Brain microvascular endothelial cell (primary cell): ENCODE data around the gene NRXN3.
A peak's percentile ranks its signal among the peaks of the same experiment; 100 is the strongest.

Source experiments
- DNase-seq: peaks from one replicate; pipeline ENCODE4 v3.0.0-alpha.2; 2020
- H3K27ac ChIP-seq: fragments of 250-450 bp; sonication (Bioruptor Pico); 2 replicates; pipeline ENCODE4 v1.5.1; 2020; ENCODE audit warnings: mild to moderate bottlenecking, moderate library complexity
- H3K27me3 ChIP-seq: fragments of 250-450 bp; sonication (Bioruptor Pico); replicated peaks from 2 replicates; pipeline ENCODE4 v1.5.1; 2020; ENCODE audit warnings: mild to moderate bottlenecking
- H3K36me3 ChIP-seq: fragments of 250-450 bp; sonication (Bioruptor Pico); replicated peaks from 2 replicates; pipeline ENCODE4 v1.5.1; 2020; ENCODE audit warnings: mild to moderate bottlenecking
- H3K4me3 ChIP-seq: 2 replicates; pipeline ENCODE4 v1.5.1; 2011; ENCODE audit warnings: low read depth, mild to moderate bottlenecking, control low read depth, low read length, moderate library complexity
- in situ Hi-C: cut with HindIII; loops from 2 replicates; pipeline ENCODE4 v1.10.0; 2017; ENCODE audit warnings: low sequenced_read_pairs, low pct_ligation_motif_present
- TF ChIP-seq, protein P1 (sequence below): IDR thresholded peaks from 2 replicates; pipeline ENCODE4 v1.5.1; 2011; ENCODE audit warnings: low read depth, mild to moderate bottlenecking, moderate library complexity, low read length, control low read depth, inconsistent platforms; ENCODE audit errors: missing control alignments

The NRXN3 gene

DNA sequence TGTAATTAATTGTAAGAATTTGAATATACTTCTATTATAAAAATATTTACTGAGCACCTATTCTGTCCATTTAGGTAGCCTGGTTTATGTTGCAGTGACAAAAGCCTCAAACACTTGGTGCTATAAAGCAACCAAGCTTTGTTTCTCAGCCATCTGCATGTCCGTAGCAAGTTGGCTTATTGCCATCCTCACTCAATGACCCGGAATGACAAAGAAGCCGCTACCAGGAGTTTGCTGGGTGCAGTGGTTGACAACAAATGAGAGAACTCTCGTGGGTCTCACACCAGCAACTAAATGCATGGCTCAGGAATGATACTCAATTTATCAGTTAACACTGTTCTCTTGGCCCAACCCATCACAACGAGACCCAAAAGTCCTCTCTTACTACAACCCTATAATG, 1488.0 kb downstream of the NRXN3 start:
- no peak for DNase-seq
- no peak overlapping the region for H3K4me3 ChIP-seq
- in situ Hi-C loops, result no loop called here
- no peak overlapping the region for H3K27ac ChIP-seq
- TF ChIP-seq, protein P1, sequence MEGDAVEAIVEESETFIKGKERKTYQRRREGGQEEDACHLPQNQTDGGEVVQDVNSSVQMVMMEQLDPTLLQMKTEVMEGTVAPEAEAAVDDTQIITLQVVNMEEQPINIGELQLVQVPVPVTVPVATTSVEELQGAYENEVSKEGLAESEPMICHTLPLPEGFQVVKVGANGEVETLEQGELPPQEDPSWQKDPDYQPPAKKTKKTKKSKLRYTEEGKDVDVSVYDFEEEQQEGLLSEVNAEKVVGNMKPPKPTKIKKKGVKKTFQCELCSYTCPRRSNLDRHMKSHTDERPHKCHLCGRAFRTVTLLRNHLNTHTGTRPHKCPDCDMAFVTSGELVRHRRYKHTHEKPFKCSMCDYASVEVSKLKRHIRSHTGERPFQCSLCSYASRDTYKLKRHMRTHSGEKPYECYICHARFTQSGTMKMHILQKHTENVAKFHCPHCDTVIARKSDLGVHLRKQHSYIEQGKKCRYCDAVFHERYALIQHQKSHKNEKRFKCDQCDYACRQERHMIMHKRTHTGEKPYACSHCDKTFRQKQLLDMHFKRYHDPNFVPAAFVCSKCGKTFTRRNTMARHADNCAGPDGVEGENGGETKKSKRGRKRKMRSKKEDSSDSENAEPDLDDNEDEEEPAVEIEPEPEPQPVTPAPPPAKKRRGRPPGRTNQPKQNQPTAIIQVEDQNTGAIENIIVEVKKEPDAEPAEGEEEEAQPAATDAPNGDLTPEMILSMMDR, result no peak
- H3K36me3 ChIP-seq, result no peaks in the 10 kb centered on the region
- H3K27me3 ChIP-seq, result no peaks in the 10 kb centered on the region

DNA sequence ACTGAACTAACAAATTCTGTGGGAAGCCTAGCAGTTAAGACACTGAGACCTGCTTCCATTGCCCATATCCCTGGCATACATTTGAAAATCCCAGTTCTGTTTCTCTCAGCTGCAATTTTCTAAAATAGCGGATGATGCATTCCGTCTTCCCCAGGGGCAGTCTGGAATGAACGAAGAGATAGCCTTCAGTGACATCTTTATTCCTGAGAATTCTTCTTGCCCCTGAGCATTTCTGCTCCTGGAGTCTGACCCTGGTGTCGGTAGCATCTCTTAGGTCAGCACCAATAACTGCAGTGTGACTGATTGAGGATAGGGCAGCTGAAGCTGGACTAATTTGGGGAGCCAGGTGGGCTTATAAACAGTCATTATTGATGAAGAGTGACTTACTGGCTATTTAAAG, 1488.6 kb downstream of the NRXN3 start:
- no peaks in the 10 kb centered on the region for H3K36me3 ChIP-seq
- H3K27ac ChIP-seq, result no peak overlapping the region
- H3K4me3 ChIP-seq, result no peak overlapping the region
- TF ChIP-seq, protein P1, result no peak
- no peak for DNase-seq
- in situ Hi-C loops, result no loop called here
- no peaks in the 10 kb centered on the region for H3K27me3 ChIP-seq

DNA sequence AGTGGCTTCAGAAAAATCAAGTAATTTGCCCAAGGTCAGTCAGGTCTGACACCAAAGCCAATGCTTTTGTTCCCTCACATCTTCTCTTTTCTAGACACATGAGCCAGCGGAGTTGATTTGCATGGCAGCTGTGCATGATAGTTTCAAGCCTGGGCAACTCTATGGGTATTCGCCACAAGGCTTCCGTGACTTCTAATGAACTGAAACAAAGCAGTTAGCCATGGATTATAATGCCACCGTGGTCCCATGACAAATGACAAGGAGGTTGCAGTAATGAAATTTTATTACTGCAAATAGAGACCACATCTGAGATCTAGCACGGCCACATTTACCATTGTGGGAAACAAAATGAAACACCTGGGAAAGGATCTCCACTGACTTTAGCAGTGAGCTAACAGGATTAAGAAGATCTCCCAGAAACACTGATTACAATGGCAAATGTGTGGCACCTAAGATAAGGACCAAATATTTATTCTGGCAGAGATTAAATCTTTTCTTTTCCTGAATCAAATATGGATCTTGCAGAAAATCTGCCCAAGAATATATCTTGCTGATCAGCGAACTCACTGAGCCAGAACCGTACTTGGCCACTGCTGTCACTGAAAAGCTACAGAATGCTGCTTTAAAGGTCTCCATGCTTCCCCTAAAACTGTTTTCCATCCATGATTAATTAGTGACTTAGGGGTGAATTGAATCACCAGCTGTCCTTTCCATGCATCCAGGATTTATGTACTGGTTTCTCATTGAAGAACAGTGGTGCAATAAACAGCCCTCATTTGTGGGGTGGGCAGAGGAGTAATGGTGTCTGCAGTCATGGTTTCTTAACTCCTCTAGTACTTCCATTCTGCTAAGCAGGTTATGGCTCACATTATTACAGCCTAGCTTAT, 1490.1 kb downstream of the NRXN3 start:
- TF ChIP-seq, protein P1, result no peak
- in situ Hi-C loops, result no loop called here

DNA sequence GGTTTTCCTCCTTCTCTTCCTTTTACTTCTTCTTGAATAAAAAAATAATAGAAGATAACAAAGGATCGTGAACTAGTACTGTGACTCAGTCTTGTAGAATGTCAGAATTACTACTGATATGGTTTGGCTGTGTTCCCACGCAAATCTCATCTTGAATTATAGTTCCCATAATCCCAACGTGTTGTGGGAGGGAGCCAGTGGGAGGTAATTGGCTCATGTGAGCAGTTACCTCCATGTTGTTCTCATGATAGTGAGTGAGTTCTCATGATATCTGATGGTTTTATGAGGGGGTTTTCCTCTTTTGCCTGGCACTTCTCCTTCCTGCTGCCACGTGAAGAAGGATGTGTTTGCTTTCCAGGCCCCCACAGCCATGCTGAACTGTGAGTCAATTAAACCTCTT, 1491.6 kb downstream of the NRXN3 start:
- H3K27ac ChIP-seq, result peak overlapping the region; percentile 13
- H3K4me3 ChIP-seq, result no peak overlapping the region
- TF ChIP-seq, protein P1, result no peak
- H3K27me3 ChIP-seq, result no peaks in the 10 kb centered on the region
- in situ Hi-C loops, result no loop called here
- peak; percentile 87 for DNase-seq
- H3K36me3 ChIP-seq, result no peaks in the 10 kb centered on the region

More for the DNA sequence above, 1490.1 kb downstream of the NRXN3 start:
- Histone ChIP-seq H3K27ac (no peak overlapping the region), H3K36me3 (no peaks in the 10 kb centered on the region), H3K27me3 (no peaks in the 10 kb centered on the region), H3K4me3 (no peak overlapping the region)
- no peak for DNase-seq

DNA sequence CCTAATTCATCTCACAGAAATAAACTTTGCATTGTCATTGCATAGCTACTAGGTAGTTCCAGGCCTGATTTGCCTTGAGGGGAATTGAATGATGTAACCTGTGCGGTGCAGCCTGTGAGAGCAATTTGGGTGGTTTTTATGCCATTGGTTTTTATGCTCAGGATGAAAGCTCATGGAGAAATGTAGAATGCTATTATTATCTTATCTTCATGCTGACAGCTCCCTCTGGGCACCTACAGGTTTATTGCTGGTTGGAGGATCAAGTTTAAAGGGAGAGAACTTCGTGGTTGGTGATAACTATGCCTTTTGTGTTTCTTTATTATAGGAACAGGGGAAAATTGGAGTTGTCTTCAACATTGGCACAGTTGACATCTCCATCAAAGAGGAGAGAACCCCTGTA, 1493.3 kb downstream of the NRXN3 start:
- TF ChIP-seq, protein P1, result no peak
- in situ Hi-C loops, result no loop called here
- Histone ChIP-seq H3K4me3 (no peak overlapping the region), H3K36me3 (no peaks in the 10 kb centered on the region), H3K27ac (no peak overlapping the region), H3K27me3 (no peaks in the 10 kb centered on the region)
- no peak for DNase-seq
